GM12872 (cell line): ENCODE data around the gene HOXC11.

Experiments used
- TF ChIP-seq, protein P1 (sequence below): IDR thresholded peaks from 3 replicates; pipeline ENCODE4 v1.5.1; 2011; ENCODE audit warnings: low read depth, mild to moderate bottlenecking, low read length, moderate library complexity; ENCODE audit not compliant: insufficient read depth

HOXC11 gene

DNA sequence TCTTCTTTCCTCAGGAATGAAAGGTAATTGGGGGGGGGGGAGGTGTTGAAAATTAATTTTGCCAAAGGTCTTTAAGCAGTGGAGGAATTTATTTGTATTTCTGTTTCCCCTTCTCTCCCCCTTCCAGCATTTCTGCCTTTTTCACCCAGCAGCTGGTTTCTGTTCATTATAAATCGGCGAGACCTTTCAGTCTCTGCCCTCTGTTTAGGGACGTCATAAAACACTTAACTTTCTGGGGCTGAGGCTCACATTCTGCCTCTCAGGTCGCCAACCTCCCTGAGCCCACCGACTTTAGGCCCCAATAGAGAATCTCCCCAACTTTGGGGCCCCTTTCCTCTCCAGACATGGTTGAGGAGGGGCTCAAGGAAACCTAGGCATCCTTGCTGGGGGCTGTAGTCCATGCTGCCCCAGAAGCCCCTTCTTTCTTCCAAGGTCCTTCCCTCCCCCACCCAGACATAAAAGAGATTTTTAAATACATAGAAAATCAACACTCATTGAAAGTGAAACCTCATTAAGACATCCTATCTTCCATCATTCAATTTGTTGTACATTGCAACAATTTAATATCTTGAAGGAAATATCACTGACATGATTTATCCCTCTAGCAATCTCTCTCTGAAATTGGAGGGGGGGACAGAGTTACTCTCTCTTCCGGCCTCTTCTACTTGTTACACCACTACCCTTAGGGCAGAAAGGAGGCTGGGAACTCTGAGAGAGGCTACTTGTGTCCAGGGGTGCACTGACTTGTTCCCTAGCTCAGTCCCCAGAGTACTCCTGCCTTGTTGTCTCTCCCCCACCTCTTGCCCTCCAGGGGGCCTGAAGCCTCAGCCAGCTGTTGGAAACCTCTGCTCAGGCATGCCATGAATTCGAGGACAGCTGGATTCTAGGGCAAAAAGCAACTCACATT, 52.8 kb downstream of the HOXC11 start:
- TF ChIP-seq, protein P1, sequence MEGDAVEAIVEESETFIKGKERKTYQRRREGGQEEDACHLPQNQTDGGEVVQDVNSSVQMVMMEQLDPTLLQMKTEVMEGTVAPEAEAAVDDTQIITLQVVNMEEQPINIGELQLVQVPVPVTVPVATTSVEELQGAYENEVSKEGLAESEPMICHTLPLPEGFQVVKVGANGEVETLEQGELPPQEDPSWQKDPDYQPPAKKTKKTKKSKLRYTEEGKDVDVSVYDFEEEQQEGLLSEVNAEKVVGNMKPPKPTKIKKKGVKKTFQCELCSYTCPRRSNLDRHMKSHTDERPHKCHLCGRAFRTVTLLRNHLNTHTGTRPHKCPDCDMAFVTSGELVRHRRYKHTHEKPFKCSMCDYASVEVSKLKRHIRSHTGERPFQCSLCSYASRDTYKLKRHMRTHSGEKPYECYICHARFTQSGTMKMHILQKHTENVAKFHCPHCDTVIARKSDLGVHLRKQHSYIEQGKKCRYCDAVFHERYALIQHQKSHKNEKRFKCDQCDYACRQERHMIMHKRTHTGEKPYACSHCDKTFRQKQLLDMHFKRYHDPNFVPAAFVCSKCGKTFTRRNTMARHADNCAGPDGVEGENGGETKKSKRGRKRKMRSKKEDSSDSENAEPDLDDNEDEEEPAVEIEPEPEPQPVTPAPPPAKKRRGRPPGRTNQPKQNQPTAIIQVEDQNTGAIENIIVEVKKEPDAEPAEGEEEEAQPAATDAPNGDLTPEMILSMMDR: no peak

DNA sequence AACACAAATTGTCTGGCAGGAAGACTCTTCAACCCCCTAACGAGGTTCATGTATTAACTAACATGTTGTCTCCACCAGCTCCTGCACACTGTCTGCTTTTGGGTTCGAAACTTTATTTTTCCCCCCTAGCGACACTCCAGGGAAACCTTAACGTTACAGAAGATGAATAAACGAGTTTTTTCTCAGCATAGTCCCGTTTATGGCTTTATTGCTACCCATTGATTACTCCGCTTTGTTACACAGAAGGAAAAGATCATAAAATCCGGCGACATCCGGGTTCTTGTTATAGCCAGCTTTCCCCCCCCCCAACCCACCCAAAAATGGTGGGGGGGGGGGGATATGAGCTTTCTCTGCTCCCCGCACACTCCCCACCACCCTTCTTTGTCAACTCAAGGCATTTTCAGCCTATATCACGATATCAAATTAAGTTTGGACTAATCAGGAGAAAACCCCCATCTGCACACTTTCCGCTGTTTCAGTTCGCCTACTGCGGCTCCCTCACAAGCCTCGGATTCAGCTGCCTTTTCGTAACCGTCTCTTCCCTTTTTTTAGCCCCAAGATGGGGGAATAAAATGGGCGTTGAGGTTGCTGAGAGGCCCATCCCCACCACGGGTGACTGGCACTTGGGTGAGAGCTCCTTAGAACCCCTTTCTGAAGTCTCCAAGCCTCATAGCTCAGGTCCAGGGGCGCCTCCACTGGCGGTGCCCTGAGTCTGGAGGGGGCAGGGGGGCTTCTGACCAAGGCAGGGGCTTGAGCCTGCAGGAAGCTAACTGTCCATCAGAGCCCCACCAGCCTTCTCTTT, 53.9 kb downstream of the HOXC11 start:
- TF ChIP-seq, protein P1: no peak
